HUES6 (cell line): ENCODE results near the gene HLA-DQB2.
"Not testable (repeated sequence)": the region's sequence is repeated elsewhere in the genome, so short reads cannot be mapped to it uniquely, and the experiment has no call there.

ENCODE experiments used
- H3K27ac ChIP-seq: 2 replicates; pipeline ENCODE4 v1.7.0; 2013; ENCODE audit warnings: low read depth, mild to moderate bottlenecking, low read length, inconsistent platforms
- H3K27me3 ChIP-seq: 2 replicates; pipeline ENCODE4 v1.6.1; 2013; ENCODE audit warnings: low read length; ENCODE audit not compliant: control insufficient read depth, insufficient read depth
- H3K36me3 ChIP-seq: 2 replicates; pipeline ENCODE4 v1.6.1; 2013; ENCODE audit warnings: low read length; ENCODE audit not compliant: control insufficient read depth, insufficient read depth
- H3K4me1 ChIP-seq: 2 replicates; pipeline ENCODE4 v1.6.1; 2013; ENCODE audit warnings: low read length; ENCODE audit not compliant: control insufficient read depth, insufficient read depth
- H3K4me3 ChIP-seq: 2 replicates; pipeline ENCODE4 v1.5.1; 2013; ENCODE audit warnings: low read depth, low read length
- H3K9ac ChIP-seq: one replicate; pipeline ENCODE4 v1.6.1; 2013; ENCODE audit warnings: mild to moderate bottlenecking, low read length
- H3K9me3 ChIP-seq: 2 replicates; pipeline ENCODE4 v1.6.1; 2013; ENCODE audit warnings: low read depth, low read length; ENCODE audit not compliant: control insufficient read depth, insufficient read depth

HLA-DQB2 gene

GRCh38 chr6:32745649-32746048 lies 17.7 kb downstream of the HLA-DQB2 start:
- not testable (repeated sequence) for H3K9me3 ChIP-seq, H3K36me3 ChIP-seq, H3K9ac ChIP-seq, H3K4me1 ChIP-seq, H3K4me3 ChIP-seq, H3K27ac ChIP-seq, H3K27me3 ChIP-seq

GRCh38 chr6:32744776-32745175 lies 18.6 kb downstream of the HLA-DQB2 start:
- Histone ChIP-seq H3K36me3 (no peaks in the 10 kb centered on the region), H3K27me3 (0 out of 2 replicates have a peak, but pooled peaks cover 3% of the 10 kb centered on the region), H3K4me1 (no peaks in the 10 kb centered on the region), H3K9ac (no peak overlapping the region), H3K4me3 (no peak overlapping the region), H3K9me3 (no peaks in the 10 kb centered on the region), H3K27ac (no peak overlapping the region)

- H3K9ac ChIP-seq = no peak overlapping the region
- peaks cover 3% of the 10 kb centered on the region; the same call in 1 of the 2 replicates for H3K27me3 ChIP-seq
- no peaks in the 10 kb centered on the region for H3K4me1 ChIP-seq
- H3K27ac ChIP-seq = no peak overlapping the region
- H3K36me3 ChIP-seq = no peaks in the 10 kb centered on the region
- no peaks in the 10 kb centered on the region for H3K9me3 ChIP-seq
- H3K4me3 ChIP-seq = no peak overlapping the region
Measured at GRCh38 chr6:32742374-32742773, 21.0 kb downstream of the HLA-DQB2 start.

GRCh38 chr6:32741031-32741960 lies 22.0 kb downstream of the HLA-DQB2 start, which contains the start of gene HLA-DQA2:
TSS of gene HLA-DQA2 (plus strand) at chr6:32741391. CDS start at chr6:32741444, 53 bp downstream.
- H3K9me3 ChIP-seq = no peaks in the 10 kb centered on the region
- H3K4me3 ChIP-seq = no peak within 1 kb of the TSS
- H3K36me3 ChIP-seq = no peaks in the 10 kb centered on the region
- peaks cover 3% of the 10 kb centered on the region; the same call in 1 of the 2 replicates for H3K27me3 ChIP-seq
- H3K27ac ChIP-seq = no peak within 1 kb of the TSS
- H3K9ac ChIP-seq = no peak within 1 kb of the TSS
- no peaks in the 10 kb centered on the region for H3K4me1 ChIP-seq

GRCh38 chr6:32738126-32738525 lies 25.2 kb downstream of the HLA-DQB2 start:
- Histone ChIP-seq H3K4me3 (no peak overlapping the region), H3K27ac (no peak overlapping the region), H3K4me1 (no peaks in the 10 kb centered on the region), H3K9me3 (no peaks in the 10 kb centered on the region), H3K36me3 (no peaks in the 10 kb centered on the region), H3K9ac (no peak overlapping the region), H3K27me3 (no peaks in the 10 kb centered on the region; the same call in 1 of the 2 replicates)

- H3K4me1 ChIP-seq = no peaks in the 10 kb centered on the region
- no peaks in the 10 kb centered on the region for H3K9me3 ChIP-seq
- no peaks in the 10 kb centered on the region for H3K27me3 ChIP-seq
- no peaks in the 10 kb centered on the region for H3K36me3 ChIP-seq
- H3K27ac ChIP-seq = no peak overlapping the region
- H3K4me3 ChIP-seq = no peak overlapping the region
- no peak overlapping the region for H3K9ac ChIP-seq
Measured at GRCh38 chr6:32718879-32719278, 44.5 kb downstream of the HLA-DQB2 start.

GRCh38 chr6:32716396-32716795 lies 46.9 kb downstream of the HLA-DQB2 start:
- H3K27ac ChIP-seq = no peak overlapping the region
- no peaks in the 10 kb centered on the region for H3K27me3 ChIP-seq
- H3K4me1 ChIP-seq = no peaks in the 10 kb centered on the region
- H3K4me3 ChIP-seq = no peak overlapping the region
- H3K36me3 ChIP-seq = no peaks in the 10 kb centered on the region
- H3K9me3 ChIP-seq = no peaks in the 10 kb centered on the region
- no peak overlapping the region for H3K9ac ChIP-seq

- Histone ChIP-seq H3K4me3 (no peak overlapping the region), H3K4me1 (no peaks in the 10 kb centered on the region), H3K27me3 (no peaks in the 10 kb centered on the region), H3K27ac (no peak overlapping the region), H3K36me3 (no peaks in the 10 kb centered on the region), H3K9me3 (no peaks in the 10 kb centered on the region), H3K9ac (no peak overlapping the region)
Measured at GRCh38 chr6:32713241-32713640, 50.1 kb downstream of the HLA-DQB2 start.

GRCh38 chr6:32709625-32710024 lies 53.7 kb downstream of the HLA-DQB2 start:
- no peaks in the 10 kb centered on the region for H3K9me3 ChIP-seq
- H3K4me1 ChIP-seq = no peaks in the 10 kb centered on the region
- no peak overlapping the region for H3K9ac ChIP-seq
- no peak overlapping the region for H3K27ac ChIP-seq
- H3K36me3 ChIP-seq = no peaks in the 10 kb centered on the region
- H3K4me3 ChIP-seq = no peak overlapping the region
- no peaks in the 10 kb centered on the region for H3K27me3 ChIP-seq
